Smooth muscle cell of the coronary artery (primary cell): ENCODE data around the gene ODF2L. TPM values are rescaled to one million over a fixed set of nuclear protein-coding genes. Genes with fewer than 3 reads are reported as not detected.

Source experiments
- total RNA-seq: library from RNA; depleted of rRNA; stranded (reverse); fragments of >200 nt; gene quantifications from 2 replicates; pipeline ENCODE4 v1.2.3, GENCODE V29; 2014; ENCODE audit warnings: low replicate concordance

The ODF2L gene, protein sequence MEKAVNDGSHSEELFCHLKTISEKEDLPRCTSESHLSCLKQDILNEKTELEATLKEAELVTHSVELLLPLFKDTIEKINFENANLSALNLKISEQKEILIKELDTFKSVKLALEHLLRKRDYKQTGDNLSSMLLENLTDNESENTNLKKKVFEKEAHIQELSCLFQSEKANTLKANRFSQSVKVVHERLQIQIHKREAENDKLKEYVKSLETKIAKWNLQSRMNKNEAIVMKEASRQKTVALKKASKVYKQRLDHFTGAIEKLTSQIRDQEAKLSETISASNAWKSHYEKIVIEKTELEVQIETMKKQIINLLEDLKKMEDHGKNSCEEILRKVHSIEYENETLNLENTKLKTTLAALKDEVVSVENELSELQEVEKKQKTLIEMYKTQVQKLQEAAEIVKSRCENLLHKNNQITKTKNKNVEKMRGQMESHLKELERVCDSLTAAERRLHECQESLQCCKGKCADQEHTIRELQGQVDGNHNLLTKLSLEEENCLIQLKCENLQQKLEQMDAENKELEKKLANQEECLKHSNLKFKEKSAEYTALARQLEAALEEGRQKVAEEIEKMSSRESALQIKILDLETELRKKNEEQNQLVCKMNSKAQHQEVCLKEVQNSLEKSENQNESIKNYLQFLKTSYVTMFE
- total RNA-seq, result 12.1 and 20.0 TPM in 2 replicates

DNA sequence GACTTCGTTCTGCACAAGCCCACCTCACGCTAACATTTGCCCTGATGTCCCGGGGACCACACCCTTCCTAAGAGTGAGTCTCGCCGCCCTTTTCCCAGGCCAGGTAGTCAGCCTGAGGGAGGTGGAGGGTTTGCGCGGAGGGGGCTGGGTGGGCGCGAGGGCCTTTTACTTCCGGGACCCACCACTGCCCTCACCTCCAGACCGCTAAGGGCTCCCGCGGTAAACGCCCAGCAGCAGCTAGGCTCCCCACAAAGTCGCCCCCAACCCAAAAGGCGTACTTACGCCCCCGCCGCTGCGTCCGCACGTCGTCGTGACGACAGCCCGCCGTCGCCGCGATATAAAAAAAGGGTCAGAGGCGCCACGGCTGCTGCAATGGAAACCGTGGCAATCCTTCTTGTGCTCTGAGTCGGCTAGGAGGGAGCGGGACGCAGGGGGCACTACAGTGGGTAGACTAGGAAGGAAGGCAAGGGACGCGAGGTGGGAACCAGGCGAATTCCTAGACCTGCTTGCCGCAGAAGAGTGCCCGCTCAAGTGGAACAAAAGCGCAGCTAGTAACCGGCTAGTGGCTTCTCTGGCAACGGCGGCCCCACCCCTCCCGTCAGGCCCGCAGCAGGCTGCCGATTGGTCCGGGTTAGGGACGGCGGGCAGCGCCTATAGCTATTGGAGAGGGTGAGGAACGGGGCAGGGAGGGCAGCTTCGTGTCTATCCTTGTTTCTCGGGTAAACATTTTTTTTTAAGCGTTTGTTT lies at the start of gene ODF2L:
TSS of gene ODF2L (minus strand) at position 573 of the 747 bp plus-strand sequence. CDS start 9,296 bp downstream, outside the sequence.

DNA sequence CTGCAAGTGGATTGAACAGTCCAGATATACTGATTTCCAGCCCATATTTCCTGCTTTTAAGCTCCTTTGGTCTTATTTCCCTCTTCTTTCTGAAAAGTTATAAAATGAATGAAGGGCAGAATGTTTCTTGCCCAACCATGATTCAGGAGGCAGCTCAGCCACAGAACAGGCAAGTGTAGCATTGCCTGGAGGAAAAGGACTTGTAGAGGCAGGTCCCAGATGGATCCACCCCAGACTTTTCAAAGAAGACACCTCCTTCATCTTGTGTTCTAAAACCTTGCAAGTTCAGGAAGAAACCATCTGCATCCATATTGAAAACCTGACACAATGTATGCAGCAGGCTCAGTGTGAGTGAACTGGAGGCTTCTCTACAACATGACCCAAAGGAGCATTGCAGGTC lies 27.8 kb upstream of the ODF2L start, which contains the start of gene CLCA2:
TSS of gene CLCA2 (plus strand) at position 299 of the 400 bp plus-strand sequence. CDS start at position 376, 77 bp downstream.

Other genes starting within 250 kb of the ODF2L start
- 0.12 and 0.15 TPM in 2 replicates for gene COL24A1, start 239.6 kb downstream of the ODF2L start, total RNA-seq
- gene CLCA2, start 27.8 kb upstream of the ODF2L start, total RNA-seq, result 0.45 and 9.7 TPM in 2 replicates
- gene CLCA1, start 72.6 kb upstream of the ODF2L start, total RNA-seq, result under 0.01 TPM in 1 of 2 replicates, not detected in the other
- gene CLCA4, start 150.8 kb upstream of the ODF2L start, total RNA-seq, result not detected in 2 replicates